ENCODE data around the gene FLACC1.

The FLACC1 gene

GRCh38 chr2:201363857-201364560, 6.9 kb upstream of the FLACC1 start:
- peak; percentile 93 for ATAC-seq (replicated peaks)
- Mint-ChIP-seq H3K27me3 (no peaks in the 10 kb centered on the region), H3K36me3 (ENCODE audit: insufficient read depth) (peaks cover 3% of the 10 kb centered on the region), H3K4me1 (ENCODE audit: low read depth in 2 of 2) (peaks cover 9 to 12% of the 10 kb centered on the region in 2 donors), H3K4me3 (peak overlapping the region in 1 of 2 donors; percentile 37), H3K27ac (peak overlapping the region; percentile 9 to 59), H3K9me3 (no peaks in the 10 kb centered on the region)
- DNase-seq = peak; percentile 23 to 36 (median 32)

DNA sequence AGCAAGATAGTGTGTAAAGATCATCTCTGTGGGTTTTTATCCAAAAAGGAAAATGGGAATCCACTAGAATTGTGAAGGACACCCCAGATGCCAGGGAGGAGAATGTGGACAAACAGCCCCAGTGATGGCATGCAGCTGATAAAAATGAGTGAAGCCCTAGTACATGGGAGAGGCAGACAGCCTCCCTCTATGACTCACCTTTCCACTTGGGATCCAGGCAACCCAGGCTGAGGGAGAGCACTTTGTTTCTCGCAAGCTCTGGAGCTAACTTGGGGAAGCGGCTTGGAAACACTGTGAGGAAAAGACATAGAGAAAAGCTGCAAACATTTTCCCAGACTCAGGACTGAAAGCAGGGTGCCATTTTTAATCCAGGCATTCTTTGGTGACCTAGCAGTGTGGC, 5.3 kb upstream of the FLACC1 start:
- Mint-ChIP-seq H3K9me3 (no peaks in the 10 kb centered on the region), H3K27ac (peak overlapping the region in 1 of 2 donors; percentile 11), H3K36me3 (ENCODE audit: insufficient read depth) (peaks cover 3% of the 10 kb centered on the region), H3K4me3 (no peak overlapping the region), H3K27me3 (no peaks in the 10 kb centered on the region), H3K4me1 (ENCODE audit: low read depth in 2 of 2) (peaks cover 9 to 12% of the 10 kb centered on the region in 2 donors)
- DNase-seq (no peak), ATAC-seq (replicated peaks) (no peak)

DNA sequence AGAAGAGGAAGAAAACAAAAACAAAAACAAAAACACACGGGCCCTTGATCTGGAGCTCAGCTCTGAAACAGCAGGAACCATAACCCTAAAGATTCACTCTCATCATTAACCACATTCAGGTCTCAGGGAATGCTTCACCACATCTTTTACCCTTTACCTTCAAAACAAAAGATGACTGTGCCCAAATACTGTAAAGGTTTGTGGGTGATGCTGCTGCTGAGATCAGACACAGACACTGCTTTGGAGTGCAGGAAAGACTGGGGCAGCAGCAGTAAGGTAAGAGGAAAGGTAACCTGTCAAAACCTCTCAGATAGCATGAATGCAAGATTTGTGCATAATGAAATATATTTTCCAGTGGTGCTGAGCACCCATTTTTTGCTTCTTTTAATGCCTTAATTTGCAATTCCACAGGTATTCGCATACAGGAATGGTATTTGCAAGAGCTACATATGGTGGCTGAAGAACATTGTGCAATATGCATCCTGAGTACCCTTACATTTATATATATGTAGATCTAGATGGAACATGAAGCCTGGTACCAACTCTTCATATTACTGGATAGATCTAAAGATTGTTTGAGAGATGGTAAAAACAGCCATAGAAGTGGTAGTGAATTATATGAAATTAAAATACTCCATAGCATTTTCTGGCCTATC, 4.1 kb upstream of the FLACC1 start:
- H3K9me3 Mint-ChIP-seq = no peaks in the 10 kb centered on the region

DNA sequence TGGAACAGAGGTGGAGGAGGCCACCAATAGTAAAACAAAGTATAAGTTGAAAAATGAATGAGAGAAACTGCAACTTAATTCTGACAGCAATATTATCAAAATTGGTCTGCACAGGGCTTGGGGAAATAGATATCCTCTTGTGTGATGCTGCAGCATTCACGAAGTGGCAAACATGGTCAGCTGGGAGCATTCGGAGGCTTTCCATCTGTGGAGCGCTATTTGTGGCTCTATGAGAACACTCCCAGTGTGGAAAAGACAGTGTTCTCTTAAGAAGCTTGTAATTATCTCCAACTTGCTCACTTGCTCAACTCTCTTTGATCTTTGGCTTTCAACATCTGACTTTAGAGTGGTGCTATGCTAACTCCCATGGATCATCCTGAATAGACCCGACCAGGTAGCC, 3.1 kb upstream of the FLACC1 start:
- Mint-ChIP-seq H3K4me3 (no peak overlapping the region), H3K4me1 (ENCODE audit: low read depth in 2 of 2) (peaks cover 9 to 12% of the 10 kb centered on the region in 2 donors), H3K27ac (peak overlapping the region in 1 of 2 donors; percentile 13), H3K27me3 (no peaks in the 10 kb centered on the region), H3K36me3 (ENCODE audit: insufficient read depth) (peaks cover 3% of the 10 kb centered on the region), H3K9me3 (no peaks in the 10 kb centered on the region)
- ATAC-seq (replicated peaks) = no peak
- DNase-seq = no peak

More for the DNA sequence above, 4.1 kb upstream of the FLACC1 start:
- H3K4me1 Mint-ChIP-seq (ENCODE audit: low read depth in 2 of 2) = peaks cover 9 to 12% of the 10 kb centered on the region in 2 donors
- no peaks in the 10 kb centered on the region for H3K27me3 Mint-ChIP-seq
- no peak for ATAC-seq (replicated peaks)
- DNase-seq = no peak
- H3K27ac Mint-ChIP-seq = no peak overlapping the region
- H3K36me3 Mint-ChIP-seq (ENCODE audit: insufficient read depth) = peaks cover 3% of the 10 kb centered on the region
- no peak overlapping the region for H3K4me3 Mint-ChIP-seq

- Mint-ChIP-seq H3K36me3 (ENCODE audit: insufficient read depth) (peaks cover 3% of the 10 kb centered on the region), H3K9me3 (no peaks in the 10 kb centered on the region), H3K27ac (no peak overlapping the region), H3K4me3 (no peak overlapping the region), H3K4me1 (ENCODE audit: low read depth in 2 of 2) (peaks cover 6 to 7% of the 10 kb centered on the region in 2 donors), H3K27me3 (no peaks in the 10 kb centered on the region)
- DNase-seq (no peak), ATAC-seq (replicated peaks) (no peak)
Observed at GRCh38 chr2:201358684-201359083, 1.5 kb upstream of the FLACC1 start.

- Mint-ChIP-seq H3K27ac (no peak overlapping the region), H3K27me3 (no peaks in the 10 kb centered on the region), H3K4me3 (no peak overlapping the region), H3K4me1 (ENCODE audit: low read depth in 2 of 2) (no peaks in the 10 kb centered on the region), H3K9me3 (no peaks in the 10 kb centered on the region), H3K36me3 (ENCODE audit: insufficient read depth) (no peaks in the 10 kb centered on the region)
- ATAC-seq (replicated peaks) = no peak
- no peak for DNase-seq
Observed at GRCh38 chr2:201353116-201353515, 4.0 kb downstream of the FLACC1 start.

DNA sequence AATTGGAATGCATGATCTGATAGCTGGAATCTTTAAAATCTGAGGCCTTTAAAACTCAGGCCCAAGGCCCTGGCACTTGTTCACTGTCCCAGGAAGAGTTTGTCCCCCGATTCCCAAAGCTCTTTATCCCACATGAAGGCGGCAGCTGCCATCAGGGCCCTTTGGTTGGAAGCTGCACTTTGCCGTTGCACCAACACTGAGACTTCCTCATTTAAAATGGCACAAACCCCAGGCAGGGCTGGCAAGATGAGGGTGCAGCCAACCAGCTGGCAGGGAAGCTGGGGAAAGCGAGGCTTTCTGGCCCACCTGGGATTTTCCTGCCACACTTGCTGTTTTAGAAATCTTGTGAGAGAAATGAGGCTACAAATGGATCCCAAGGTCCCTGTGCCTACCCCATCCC, 6.3 kb downstream of the FLACC1 start:
- Mint-ChIP-seq H3K27me3 (no peaks in the 10 kb centered on the region), H3K36me3 (ENCODE audit: insufficient read depth) (no peaks in the 10 kb centered on the region), H3K9me3 (no peaks in the 10 kb centered on the region), H3K4me1 (ENCODE audit: low read depth in 2 of 2) (no peaks in the 10 kb centered on the region), H3K27ac (peak overlapping the region in 1 of 2 donors; percentile 35), H3K4me3 (no peak overlapping the region)
- ATAC-seq (replicated peaks) (no peak), DNase-seq (no peak)

DNA sequence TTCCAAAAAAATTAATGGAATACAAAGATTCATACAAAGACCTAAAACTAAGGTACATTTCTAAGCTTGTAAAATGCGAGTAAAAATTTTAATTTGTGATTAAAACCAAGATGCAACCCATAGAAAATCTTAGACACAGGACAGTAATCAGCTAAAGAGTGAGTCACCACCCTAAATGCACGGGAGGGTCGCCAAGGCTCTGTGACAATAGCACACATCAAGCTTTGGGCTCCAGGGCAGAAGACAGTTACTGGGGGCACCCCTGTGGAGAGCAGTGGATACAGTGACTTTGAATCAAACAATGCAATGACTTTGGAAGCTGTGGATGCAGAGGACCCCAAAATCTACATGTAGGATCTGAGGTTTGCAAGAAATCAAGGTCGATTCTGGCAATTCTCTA, 7.5 kb downstream of the FLACC1 start:
- no peaks in the 10 kb centered on the region for H3K4me1 Mint-ChIP-seq (ENCODE audit: low read depth in 2 of 2)

GRCh38 chr2:201348758-201349157, 8.4 kb downstream of the FLACC1 start:
- no peak for DNase-seq
- H3K27me3 Mint-ChIP-seq = no peaks in the 10 kb centered on the region
- no peak overlapping the region for H3K4me3 Mint-ChIP-seq

More for the DNA sequence above, 7.5 kb downstream of the FLACC1 start:
- no peaks in the 10 kb centered on the region for H3K27me3 Mint-ChIP-seq
- DNase-seq = no peak
- no peak overlapping the region for H3K4me3 Mint-ChIP-seq
- H3K9me3 Mint-ChIP-seq = no peaks in the 10 kb centered on the region
- ATAC-seq (replicated peaks) = no peak
- no peaks in the 10 kb centered on the region for H3K36me3 Mint-ChIP-seq (ENCODE audit: insufficient read depth)
- no peak overlapping the region for H3K27ac Mint-ChIP-seq

GRCh38 chr2:201347138-201347537, 10.0 kb downstream of the FLACC1 start:
- peaks cover 3% of the 10 kb centered on the region for H3K36me3 Mint-ChIP-seq (ENCODE audit: insufficient read depth)
- no peaks in the 10 kb centered on the region for H3K9me3 Mint-ChIP-seq
- DNase-seq (no peak), ATAC-seq (replicated peaks) (no peak)
- peaks cover 0 to 2% of the 10 kb centered on the region in 2 donors for H3K4me1 Mint-ChIP-seq (ENCODE audit: low read depth in 2 of 2)
- H3K27ac Mint-ChIP-seq = no peak overlapping the region
- no peak overlapping the region for H3K4me3 Mint-ChIP-seq
- H3K27me3 Mint-ChIP-seq = no peaks in the 10 kb centered on the region

More at GRCh38 chr2:201348758-201349157, 8.4 kb downstream of the FLACC1 start:
- H3K36me3 Mint-ChIP-seq (ENCODE audit: insufficient read depth) = peaks cover 3% of the 10 kb centered on the region
- H3K4me1 Mint-ChIP-seq (ENCODE audit: low read depth in 2 of 2) = no peaks in the 10 kb centered on the region
- H3K9me3 Mint-ChIP-seq = no peaks in the 10 kb centered on the region
- no peak overlapping the region for H3K27ac Mint-ChIP-seq
- ATAC-seq (replicated peaks) = no peak

- no peak overlapping the region for H3K27ac Mint-ChIP-seq
Observed at GRCh38 chr2:201345625-201346213, 11.4 kb downstream of the FLACC1 start.

GRCh38 chr2:201344663-201345366, 12.3 kb downstream of the FLACC1 start:
- peaks cover 2 to 7% of the 10 kb centered on the region in 2 donors for H3K9me3 Mint-ChIP-seq
- H3K36me3 Mint-ChIP-seq (ENCODE audit: insufficient read depth) = peaks cover 3% of the 10 kb centered on the region
- H3K4me3 Mint-ChIP-seq = no peak overlapping the region
- H3K27ac Mint-ChIP-seq = peak overlapping the region in 1 of 2 donors; percentile 5
- peaks cover 5 to 9% of the 10 kb centered on the region in 2 donors for H3K4me1 Mint-ChIP-seq (ENCODE audit: low read depth in 2 of 2)
- DNase-seq = no peak
- ATAC-seq (replicated peaks) = no peak
- no peaks in the 10 kb centered on the region for H3K27me3 Mint-ChIP-seq

More at GRCh38 chr2:201345625-201346213, 11.4 kb downstream of the FLACC1 start:
- no peak for DNase-seq
- peaks cover 2 to 4% of the 10 kb centered on the region in 2 donors for H3K4me1 Mint-ChIP-seq (ENCODE audit: low read depth in 2 of 2)
- peaks cover 3% of the 10 kb centered on the region for H3K36me3 Mint-ChIP-seq (ENCODE audit: insufficient read depth)
- H3K27me3 Mint-ChIP-seq = no peaks in the 10 kb centered on the region
- no peaks in the 10 kb centered on the region for H3K9me3 Mint-ChIP-seq
- ATAC-seq (replicated peaks) = no peak
- no peak overlapping the region for H3K4me3 Mint-ChIP-seq

GRCh38 chr2:201343559-201343958, 13.6 kb downstream of the FLACC1 start:
- no peak for DNase-seq
- H3K27me3 Mint-ChIP-seq = no peaks in the 10 kb centered on the region
- H3K4me3 Mint-ChIP-seq = no peak overlapping the region
- peak overlapping the region in 1 of 2 donors; percentile 13 for H3K27ac Mint-ChIP-seq
- no peak for ATAC-seq (replicated peaks)
- peaks cover 2 to 9% of the 10 kb centered on the region in 2 donors for H3K9me3 Mint-ChIP-seq
- peaks cover 3% of the 10 kb centered on the region for H3K36me3 Mint-ChIP-seq (ENCODE audit: insufficient read depth)
- H3K4me1 Mint-ChIP-seq (ENCODE audit: low read depth in 2 of 2) = peaks cover 5 to 9% of the 10 kb centered on the region in 2 donors
